T-helper 2 cell treated with Interferon-gamma antibody and Interleukin-4, amounts not matched to agents 5 μg/mL and 100 μg/mL, for 36 hours (primary cell): ENCODE data around the gene SH3PXD2A.

Source experiments
- DNase-seq: peaks from one replicate; pipeline ENCODE4 v3.0.0; 2021; ENCODE audit warnings: low spot score
- H3K27ac Mint-ChIP-seq: one replicate; pipeline ENCODE4 v1.8.0; 2021; ENCODE audit warnings: mild to moderate bottlenecking, mixed read lengths
- H3K27me3 Mint-ChIP-seq: one replicate; pipeline ENCODE4 v1.8.0; 2021; ENCODE audit warnings: low read depth, mixed read lengths
- H3K36me3 Mint-ChIP-seq: one replicate; pipeline ENCODE4 v1.8.0; 2021; ENCODE audit warnings: low read depth, mixed read lengths
- H3K4me1 Mint-ChIP-seq: one replicate; pipeline ENCODE4 v1.8.0; 2021; ENCODE audit warnings: low read depth, mixed read lengths
- H3K4me3 Mint-ChIP-seq: one replicate; pipeline ENCODE4 v1.8.0; 2022; ENCODE audit warnings: mild to moderate bottlenecking, moderate library complexity, mixed read lengths
- H3K9me3 Mint-ChIP-seq: one replicate; pipeline ENCODE4 v1.8.0; 2021; ENCODE audit warnings: mixed read lengths

SH3PXD2A gene

GRCh38 chr10:103580011-103580410 lies 275.4 kb downstream of the SH3PXD2A start:
- H3K27ac Mint-ChIP-seq = no peak overlapping the region
- peaks cover 4% of the 10 kb centered on the region for H3K4me1 Mint-ChIP-seq
- peaks cover 7% of the 10 kb centered on the region for H3K27me3 Mint-ChIP-seq
- peaks cover 2% of the 10 kb centered on the region for H3K36me3 Mint-ChIP-seq
- DNase-seq = no peak
- no peaks in the 10 kb centered on the region for H3K9me3 Mint-ChIP-seq
- no peak overlapping the region for H3K4me3 Mint-ChIP-seq

- Mint-ChIP-seq H3K27ac (no peak overlapping the region), H3K27me3 (peaks cover 6% of the 10 kb centered on the region), H3K4me3 (no peak overlapping the region), H3K36me3 (peaks cover under 1% of the 10 kb centered on the region), H3K4me1 (peaks cover 3% of the 10 kb centered on the region), H3K9me3 (no peaks in the 10 kb centered on the region)
- DNase-seq = no peak
These were observed 276.5 kb downstream of the SH3PXD2A start for GRCh38 chr10:103578782-103579382.

GRCh38 chr10:103576862-103577261 lies 278.5 kb downstream of the SH3PXD2A start:
- Mint-ChIP-seq H3K36me3 (no peaks in the 10 kb centered on the region), H3K27ac (no peak overlapping the region), H3K27me3 (peaks cover 3% of the 10 kb centered on the region), H3K4me3 (no peak overlapping the region), H3K4me1 (no peaks in the 10 kb centered on the region), H3K9me3 (no peaks in the 10 kb centered on the region)
- DNase-seq = no peak

- no peak for DNase-seq
- no peaks in the 10 kb centered on the region for H3K9me3 Mint-ChIP-seq
- H3K4me1 Mint-ChIP-seq = no peaks in the 10 kb centered on the region
- H3K27ac Mint-ChIP-seq = no peak overlapping the region
- no peak overlapping the region for H3K4me3 Mint-ChIP-seq
- no peaks in the 10 kb centered on the region for H3K27me3 Mint-ChIP-seq
- no peaks in the 10 kb centered on the region for H3K36me3 Mint-ChIP-seq
These were observed 279.3 kb downstream of the SH3PXD2A start for GRCh38 chr10:103576076-103576471.

- no peak overlapping the region for H3K4me3 Mint-ChIP-seq
- no peak for DNase-seq
- no peaks in the 10 kb centered on the region for H3K36me3 Mint-ChIP-seq
- no peak overlapping the region for H3K27ac Mint-ChIP-seq
- no peaks in the 10 kb centered on the region for H3K4me1 Mint-ChIP-seq
- no peaks in the 10 kb centered on the region for H3K9me3 Mint-ChIP-seq
- H3K27me3 Mint-ChIP-seq = no peaks in the 10 kb centered on the region
These were observed 279.8 kb downstream of the SH3PXD2A start for GRCh38 chr10:103575416-103576075.

GRCh38 chr10:103574097-103575061 lies 281.0 kb downstream of the SH3PXD2A start:
- no peaks in the 10 kb centered on the region for H3K9me3 Mint-ChIP-seq
- H3K36me3 Mint-ChIP-seq = no peaks in the 10 kb centered on the region
- no peaks in the 10 kb centered on the region for H3K4me1 Mint-ChIP-seq
- no peak overlapping the region for H3K4me3 Mint-ChIP-seq
- peak overlapping the region; percentile 7 for H3K27ac Mint-ChIP-seq
- DNase-seq = no peak
- no peaks in the 10 kb centered on the region for H3K27me3 Mint-ChIP-seq

GRCh38 chr10:103573205-103573487 lies 282.2 kb downstream of the SH3PXD2A start:
- Mint-ChIP-seq H3K36me3 (no peaks in the 10 kb centered on the region), H3K27ac (no peak overlapping the region), H3K4me1 (no peaks in the 10 kb centered on the region), H3K27me3 (no peaks in the 10 kb centered on the region), H3K9me3 (no peaks in the 10 kb centered on the region), H3K4me3 (no peak overlapping the region)
- no peak for DNase-seq

GRCh38 chr10:103572347-103573204 lies 282.8 kb downstream of the SH3PXD2A start:
- H3K27me3 Mint-ChIP-seq = no peaks in the 10 kb centered on the region
- H3K36me3 Mint-ChIP-seq = no peaks in the 10 kb centered on the region
- no peaks in the 10 kb centered on the region for H3K4me1 Mint-ChIP-seq
- no peak overlapping the region for H3K27ac Mint-ChIP-seq
- no peak for DNase-seq
- no peak overlapping the region for H3K4me3 Mint-ChIP-seq
- H3K9me3 Mint-ChIP-seq = no peaks in the 10 kb centered on the region

- H3K9me3 Mint-ChIP-seq = no peaks in the 10 kb centered on the region
These were observed 283.8 kb downstream of the SH3PXD2A start for GRCh38 chr10:103571656-103571975.

GRCh38 chr10:103570844-103571655 lies 284.3 kb downstream of the SH3PXD2A start:
- no peak for DNase-seq
- Mint-ChIP-seq H3K4me3 (no peak overlapping the region), H3K27ac (no peak overlapping the region), H3K4me1 (no peaks in the 10 kb centered on the region), H3K36me3 (no peaks in the 10 kb centered on the region), H3K9me3 (no peaks in the 10 kb centered on the region), H3K27me3 (no peaks in the 10 kb centered on the region)

More at GRCh38 chr10:103571656-103571975, 283.8 kb downstream of the SH3PXD2A start:
- no peak overlapping the region for H3K4me3 Mint-ChIP-seq
- no peaks in the 10 kb centered on the region for H3K36me3 Mint-ChIP-seq
- H3K4me1 Mint-ChIP-seq = no peaks in the 10 kb centered on the region
- no peak overlapping the region for H3K27ac Mint-ChIP-seq
- DNase-seq = no peak
- no peaks in the 10 kb centered on the region for H3K27me3 Mint-ChIP-seq

GRCh38 chr10:103569896-103570295 lies 285.5 kb downstream of the SH3PXD2A start:
- Mint-ChIP-seq H3K9me3 (no peaks in the 10 kb centered on the region), H3K36me3 (no peaks in the 10 kb centered on the region), H3K4me3 (no peak overlapping the region), H3K4me1 (no peaks in the 10 kb centered on the region), H3K27me3 (peaks cover under 1% of the 10 kb centered on the region), H3K27ac (no peak overlapping the region)
- no peak for DNase-seq

GRCh38 chr10:103568505-103568904 lies 286.9 kb downstream of the SH3PXD2A start:
- no peaks in the 10 kb centered on the region for H3K36me3 Mint-ChIP-seq
- H3K4me3 Mint-ChIP-seq = no peak overlapping the region

GRCh38 chr10:103566536-103566935 lies 288.8 kb downstream of the SH3PXD2A start:
- DNase-seq = no peak
- no peak overlapping the region for H3K27ac Mint-ChIP-seq
- H3K36me3 Mint-ChIP-seq = no peaks in the 10 kb centered on the region
- no peaks in the 10 kb centered on the region for H3K4me1 Mint-ChIP-seq
- H3K4me3 Mint-ChIP-seq = no peak overlapping the region
- H3K9me3 Mint-ChIP-seq = no peaks in the 10 kb centered on the region
- H3K27me3 Mint-ChIP-seq = peaks cover 2% of the 10 kb centered on the region

More at GRCh38 chr10:103568505-103568904, 286.9 kb downstream of the SH3PXD2A start:
- no peak overlapping the region for H3K27ac Mint-ChIP-seq
- no peaks in the 10 kb centered on the region for H3K4me1 Mint-ChIP-seq
- no peaks in the 10 kb centered on the region for H3K9me3 Mint-ChIP-seq
- DNase-seq = no peak
- peaks cover 2% of the 10 kb centered on the region for H3K27me3 Mint-ChIP-seq
